HG03460 (cell line): ENCODE data around the gene USP22.
"Not testable (repeated sequence)": the region's sequence is repeated elsewhere in the genome, so short reads cannot be mapped to it uniquely, and the experiment has no call there.

Experiments used
- ATAC-seq: cut with Tn5 transposase; IDR thresholded peaks from one replicate; pipeline ENCODE4 v1.9.1; 2021; ENCODE audit not compliant: unreplicated experiment

Gene USP22

GRCh38 chr17:20989991-20990855 is 52.6 kb downstream of the USP22 start:
- ATAC-seq, result no peak

- ATAC-seq, result no peak
These were observed 53.3 kb downstream of the USP22 start for GRCh38 chr17:20989481-20989880.

- no peak for ATAC-seq
These were observed 53.9 kb downstream of the USP22 start for GRCh38 chr17:20988896-20989295.

- ATAC-seq, result no peak
These were observed 54.7 kb downstream of the USP22 start for GRCh38 chr17:20988001-20988636.

- ATAC-seq, result no peak
These were observed 55.3 kb downstream of the USP22 start for GRCh38 chr17:20987511-20987910.

GRCh38 chr17:20986767-20987510 is 55.9 kb downstream of the USP22 start:
- no peak for ATAC-seq

- no peak for ATAC-seq
These were observed 59.5 kb downstream of the USP22 start for GRCh38 chr17:20983359-20983637.

DNA sequence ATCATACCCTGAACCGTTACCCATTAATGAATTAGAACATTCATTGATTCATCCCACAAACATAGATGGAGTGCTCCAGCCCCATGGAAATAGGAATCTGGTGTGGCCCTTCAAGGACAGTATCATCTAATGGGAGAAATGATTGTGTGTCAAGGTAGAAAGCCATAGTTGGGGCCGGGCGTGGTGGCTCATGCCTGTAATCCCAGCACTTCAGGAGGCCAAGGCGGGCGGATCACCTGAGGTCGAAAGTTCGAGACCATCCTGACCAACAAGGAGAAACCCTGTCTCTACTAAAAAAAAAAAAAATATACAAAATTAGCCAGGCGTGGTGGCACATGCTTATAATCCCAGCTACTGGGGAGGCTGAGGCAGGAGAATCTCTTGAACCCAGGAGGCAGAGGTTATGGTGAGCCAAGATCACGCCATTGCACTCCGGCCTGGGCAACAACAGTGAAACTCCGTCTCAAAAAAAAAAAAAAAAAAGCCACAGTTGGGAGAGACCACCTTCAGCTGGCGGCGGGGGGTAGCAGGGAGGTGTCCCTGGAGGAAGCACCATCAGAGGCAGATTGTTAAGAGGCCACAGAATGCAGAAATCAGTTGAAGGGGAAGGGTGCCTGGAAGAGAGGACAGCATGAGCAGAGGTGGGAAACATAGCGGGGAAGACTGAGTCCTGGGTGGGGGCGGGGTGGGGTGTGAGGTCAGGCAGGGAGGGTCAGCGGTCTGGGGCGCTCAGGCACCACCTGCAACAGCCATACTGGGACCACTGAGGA is 60.0 kb downstream of the USP22 start:
- no peak for ATAC-seq

GRCh38 chr17:20981046-20981920 is 61.5 kb downstream of the USP22 start:
- no peak for ATAC-seq

GRCh38 chr17:20979792-20980083 is 63.1 kb downstream of the USP22 start:
- ATAC-seq, result no peak

DNA sequence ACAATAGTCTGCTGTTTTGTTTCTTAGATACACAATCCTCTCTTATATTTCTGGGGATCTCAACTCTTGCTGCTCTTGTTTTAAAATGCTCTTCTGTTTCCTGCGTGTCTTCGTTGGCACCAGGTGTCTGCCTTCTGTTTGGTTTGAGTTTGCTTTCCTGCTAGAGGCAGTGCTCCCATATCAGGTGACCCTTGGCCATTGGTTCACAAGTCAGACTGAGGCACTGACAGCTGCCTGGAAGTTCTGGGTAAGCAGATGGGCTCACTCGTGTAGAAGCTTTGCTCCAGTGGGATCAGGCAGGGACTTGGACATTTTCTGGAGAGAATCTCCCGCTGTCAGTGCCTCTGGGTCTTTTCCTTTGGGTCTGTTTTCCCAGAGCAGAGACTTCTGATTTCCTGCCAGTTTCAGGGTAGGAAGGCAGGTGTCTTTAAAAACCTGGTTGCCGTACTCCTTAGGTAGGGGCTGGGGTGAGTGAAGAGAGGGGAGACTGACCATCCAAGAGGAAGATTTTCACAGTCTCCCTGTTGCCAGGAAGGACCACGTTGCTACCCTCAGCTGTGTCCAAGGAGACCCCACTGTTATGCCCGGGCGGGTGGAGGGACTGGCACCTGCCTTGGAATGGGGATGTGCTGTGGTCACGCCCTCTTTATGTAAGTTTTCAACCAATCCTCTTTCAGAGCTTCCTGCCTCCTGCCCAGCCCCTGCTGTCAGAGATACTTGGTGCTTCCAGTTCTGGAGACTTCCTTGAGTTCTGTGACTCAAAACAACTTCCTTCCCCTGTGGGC is 63.6 kb downstream of the USP22 start:
- not testable (repeated sequence) for ATAC-seq

- not testable (repeated sequence) for ATAC-seq
These were observed 65.1 kb downstream of the USP22 start for GRCh38 chr17:20977609-20978253.

DNA sequence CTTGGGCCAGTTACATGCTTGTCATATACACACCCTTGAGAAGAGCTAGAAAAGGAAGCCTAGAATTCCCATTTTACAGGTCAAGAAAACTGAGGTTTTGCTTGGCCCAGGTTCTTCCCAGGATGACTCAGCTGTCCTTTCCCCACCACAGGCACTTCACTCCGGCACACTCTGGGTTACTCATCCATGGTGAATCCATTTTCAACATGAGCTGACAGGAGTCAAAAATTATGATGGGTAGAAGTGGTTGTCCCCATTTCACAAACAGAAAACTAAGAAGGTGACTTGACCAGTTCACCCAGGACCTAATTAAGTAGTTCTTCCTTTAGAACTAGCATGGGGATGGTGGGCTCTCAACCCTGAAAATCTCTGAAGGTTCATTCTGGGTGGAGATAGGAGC is 67.2 kb downstream of the USP22 start:
- ATAC-seq, result no peak

DNA sequence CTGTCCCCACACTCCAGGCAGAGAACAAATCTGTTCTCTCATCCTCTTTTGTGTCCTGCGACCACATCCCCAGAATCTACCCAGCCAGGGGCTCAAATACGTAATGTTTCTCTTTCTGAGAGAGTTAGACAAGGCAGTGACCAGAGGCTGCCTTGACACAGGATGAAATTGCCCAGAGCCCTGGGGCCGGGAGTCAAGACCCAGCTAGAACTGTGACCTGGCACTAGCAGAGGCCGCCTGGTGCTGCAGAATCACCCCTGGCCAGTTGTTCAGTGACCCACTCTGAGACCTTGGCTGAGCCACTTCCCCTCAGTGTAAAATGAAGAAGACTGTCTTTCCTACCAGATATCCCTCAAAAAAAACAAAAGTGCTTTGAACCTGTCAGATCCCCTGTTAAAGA is 72.5 kb downstream of the USP22 start:
- no peak for ATAC-seq

GRCh38 chr17:20968913-20969616 is 73.7 kb downstream of the USP22 start:
- ATAC-seq, result no peak

- ATAC-seq, result no peak
These were observed 75.0 kb downstream of the USP22 start for GRCh38 chr17:20967776-20968175.

DNA sequence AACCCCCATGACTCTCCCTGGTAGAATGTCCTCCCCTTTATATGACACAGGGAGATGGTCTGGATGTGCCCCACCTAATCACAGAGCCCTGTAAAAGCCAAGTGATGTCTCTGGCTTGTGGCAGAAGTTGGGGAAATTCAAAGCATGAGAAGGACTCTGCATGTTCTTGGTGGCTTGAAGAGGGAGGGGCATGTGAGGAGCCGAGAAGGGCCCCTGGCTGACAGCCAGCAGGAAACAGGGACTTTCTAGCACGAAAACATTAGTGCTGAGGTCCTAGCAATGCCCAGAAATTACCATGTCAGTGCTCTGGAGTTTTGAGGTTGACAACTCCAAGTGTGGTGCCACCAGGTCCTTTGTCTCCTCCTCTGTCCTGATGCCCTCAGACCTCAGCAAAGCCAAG is 75.9 kb downstream of the USP22 start:
- no peak for ATAC-seq

DNA sequence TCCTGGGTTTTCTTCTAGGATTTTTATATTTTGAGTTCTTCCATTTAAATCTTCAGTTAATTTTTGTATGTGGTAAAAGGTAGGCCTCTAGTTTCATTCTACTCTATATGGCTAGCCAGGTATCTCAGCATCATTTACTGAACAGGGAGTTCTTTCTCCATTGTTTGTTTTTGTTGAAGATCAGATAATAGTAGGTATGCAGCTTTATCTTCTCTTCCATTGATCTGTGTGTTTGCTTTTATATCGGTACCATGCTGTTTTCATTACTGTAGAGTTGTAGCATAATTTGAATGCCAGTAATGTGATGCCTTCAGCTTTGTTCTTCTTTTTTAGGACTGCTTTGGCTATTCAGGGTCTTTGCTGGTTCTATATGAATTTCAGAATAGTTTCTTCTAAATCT is 77.3 kb downstream of the USP22 start:
- no peak for ATAC-seq

DNA sequence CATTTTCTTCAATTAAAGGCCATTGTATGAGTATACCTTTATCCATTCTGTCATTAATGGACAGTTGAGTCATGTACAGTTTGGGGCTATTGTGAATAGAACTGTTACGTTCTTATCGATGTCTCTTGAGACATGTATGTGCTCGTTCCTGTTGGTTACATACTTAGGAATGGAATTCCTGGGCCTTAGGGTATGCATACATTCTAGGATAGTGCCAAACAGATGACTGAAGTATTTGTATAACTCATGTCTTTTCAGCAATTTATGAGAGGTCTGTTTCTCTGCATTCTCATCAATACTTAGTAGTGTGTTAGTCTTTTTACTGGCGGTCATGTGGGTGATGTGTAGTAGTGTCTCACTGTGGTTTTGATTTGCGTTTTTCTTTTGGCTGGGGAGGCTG is 81.2 kb downstream of the USP22 start:
- no peak for ATAC-seq
